ENCODE measurements around the gene STX1A.
A peak's percentile ranks its signal among the peaks of the same experiment; 100 is the strongest.

Gene STX1A

GRCh38 chr7:73718905-73719805 is at the start of gene STX1A:
STX1A (minus strand) TSS chr7:73719669; CDS start chr7:73719631, 38 bp downstream.
- no peak for DNase-seq

- DNase-seq, result no peak
These were observed 49.4 kb upstream of the STX1A start for GRCh38 chr7:73768641-73769480.

GRCh38 chr7:73766556-73767229 is 47.2 kb upstream of the STX1A start:
- DNase-seq, result no peak

GRCh38 chr7:73762659-73762999 is 43.2 kb upstream of the STX1A start:
- DNase-seq, result no peak

GRCh38 chr7:73761854-73762658 is 42.6 kb upstream of the STX1A start:
- no peak for DNase-seq

GRCh38 chr7:73758581-73759138 is 39.2 kb upstream of the STX1A start:
- DNase-seq, result no peak

- no peak for DNase-seq
These were observed 30.7 kb upstream of the STX1A start for GRCh38 chr7:73749931-73750776.

- DNase-seq, result no peak
These were observed 26.9 kb upstream of the STX1A start for GRCh38 chr7:73746378-73746777.

GRCh38 chr7:73742753-73743641 is 23.5 kb upstream of the STX1A start:
- no peak for DNase-seq

- no peak for DNase-seq
These were observed 22.9 kb upstream of the STX1A start for GRCh38 chr7:73742338-73742752.

GRCh38 chr7:73741600-73741999 is 22.1 kb upstream of the STX1A start:
- DNase-seq, result no peak

- no peak for DNase-seq
These were observed 21.3 kb upstream of the STX1A start for GRCh38 chr7:73740771-73741170.

- no peak for DNase-seq
These were observed 20.7 kb upstream of the STX1A start for GRCh38 chr7:73740212-73740611.

- no peak for DNase-seq
These were observed 19.9 kb upstream of the STX1A start for GRCh38 chr7:73739387-73739767.

GRCh38 chr7:73738612-73739386 is 19.3 kb upstream of the STX1A start, which contains the start of gene ABHD11:
ABHD11 (minus strand) TSS chr7:73738802; CDS start chr7:73738770, 32 bp downstream.
- peak; percentile 27 for DNase-seq

GRCh38 chr7:73738220-73738611 is 18.7 kb upstream of the STX1A start:
- no peak for DNase-seq

- DNase-seq, result no peak
These were observed 18.2 kb upstream of the STX1A start for GRCh38 chr7:73737491-73738219.

GRCh38 chr7:73736885-73737284 is 17.4 kb upstream of the STX1A start:
- no peak for DNase-seq

- no peak for DNase-seq
These were observed 16.0 kb upstream of the STX1A start for GRCh38 chr7:73735528-73735905.
